ENCODE results near the gene CTSS. TPM values are rescaled to one million over a fixed set of nuclear protein-coding genes. Genes with fewer than 3 reads are reported as not detected.

The CTSS gene
- total RNA-seq, 1 experiment from 2014 or later: not detected

DNA sequence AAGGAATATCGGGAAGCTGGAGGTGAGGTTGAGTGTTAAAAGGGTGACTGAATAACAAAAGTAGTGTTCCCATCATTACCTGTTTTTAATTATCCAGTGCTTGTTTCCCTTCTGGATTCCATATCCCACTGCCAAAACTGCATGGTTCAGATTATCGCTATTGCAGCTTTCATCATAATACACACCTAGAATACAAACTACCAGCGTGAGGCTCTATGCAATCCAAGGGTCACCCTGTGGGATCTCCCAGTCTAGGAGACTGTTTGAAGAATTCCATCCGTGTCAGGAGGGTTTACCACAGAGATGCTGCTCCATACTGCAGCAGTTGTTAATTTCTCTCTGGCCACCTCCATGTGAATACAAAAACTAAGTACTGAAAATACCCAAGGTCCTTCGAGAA is 33.5 kb upstream of the CTSS start:
- TF ChIP-seq, protein P1, sequence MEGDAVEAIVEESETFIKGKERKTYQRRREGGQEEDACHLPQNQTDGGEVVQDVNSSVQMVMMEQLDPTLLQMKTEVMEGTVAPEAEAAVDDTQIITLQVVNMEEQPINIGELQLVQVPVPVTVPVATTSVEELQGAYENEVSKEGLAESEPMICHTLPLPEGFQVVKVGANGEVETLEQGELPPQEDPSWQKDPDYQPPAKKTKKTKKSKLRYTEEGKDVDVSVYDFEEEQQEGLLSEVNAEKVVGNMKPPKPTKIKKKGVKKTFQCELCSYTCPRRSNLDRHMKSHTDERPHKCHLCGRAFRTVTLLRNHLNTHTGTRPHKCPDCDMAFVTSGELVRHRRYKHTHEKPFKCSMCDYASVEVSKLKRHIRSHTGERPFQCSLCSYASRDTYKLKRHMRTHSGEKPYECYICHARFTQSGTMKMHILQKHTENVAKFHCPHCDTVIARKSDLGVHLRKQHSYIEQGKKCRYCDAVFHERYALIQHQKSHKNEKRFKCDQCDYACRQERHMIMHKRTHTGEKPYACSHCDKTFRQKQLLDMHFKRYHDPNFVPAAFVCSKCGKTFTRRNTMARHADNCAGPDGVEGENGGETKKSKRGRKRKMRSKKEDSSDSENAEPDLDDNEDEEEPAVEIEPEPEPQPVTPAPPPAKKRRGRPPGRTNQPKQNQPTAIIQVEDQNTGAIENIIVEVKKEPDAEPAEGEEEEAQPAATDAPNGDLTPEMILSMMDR (conservative IDR thresholded peaks at IDR 0.05): no peak
- Histone ChIP-seq H2BK12ac (ENCODE audit: insufficient read length, low read depth, low read length) (no peak overlapping the region), H3K14ac (ENCODE audit: insufficient read depth, low read length) (no peak overlapping the region), H3K56ac (ENCODE audit: insufficient read length, low read depth, low read length) (no peak overlapping the region), H2BK15ac (ENCODE audit: low read depth, low read length) (no peak overlapping the region), H3T11ph (ENCODE audit: low read length) (no peak overlapping the region), H2BK5ac (ENCODE audit: insufficient read length, low read length) (no peak overlapping the region), H3K27me3 (ENCODE audit: insufficient read depth, low read length) (no peaks in the 10 kb centered on the region), H3K4ac (ENCODE audit: low read depth, low read length) (no peak overlapping the region), H3K23me2 (ENCODE audit: insufficient read length, low read depth, low read length, poor library complexity, severe bottlenecking) (no peaks in the 10 kb centered on the region), H3K9ac (ENCODE audit: extremely low read depth, insufficient read length, low read length) (no peak overlapping the region), H3K27ac (ENCODE audit: insufficient read length, low read depth, low read length) (no peak overlapping the region), H3K9me3 (ENCODE audit: control insufficient read depth, low read depth, low read length) (no peaks in the 10 kb centered on the region), H3K79me2 (ENCODE audit: insufficient read depth, low read length) (no peaks in the 10 kb centered on the region), H4K8ac (replicated peaks; ENCODE audit: insufficient read length, low read depth, low read length) (no peak overlapping the region), H2BK20ac (ENCODE audit: low read depth, low read length, poor library complexity, severe bottlenecking) (no peak overlapping the region), H3K23ac (ENCODE audit: insufficient read length, low read depth, low read length) (no peak overlapping the region), H3K18ac (ENCODE audit: insufficient read length, low read depth, low read length) (no peak overlapping the region), H3K4me2 (ENCODE audit: insufficient read depth, insufficient read length, low read length) (no peak overlapping the region), H2AFZ (ENCODE audit: low read length) (no peak overlapping the region), H2BK120ac (ENCODE audit: low read depth, low read length, poor library complexity, severe bottlenecking) (no peak overlapping the region), H3K79me1 (ENCODE audit: insufficient read depth, low read depth, low read length, poor library complexity, severe bottlenecking) (no peaks in the 10 kb centered on the region), H2AK5ac (ENCODE audit: insufficient read length, low read length) (no peak overlapping the region), H4K20me1 (ENCODE audit: control insufficient read depth, insufficient read depth, insufficient read length) (no peaks in the 10 kb centered on the region), H4K91ac (ENCODE audit: insufficient read length, low read depth, low read length) (no peak overlapping the region), H3K4me1 (ENCODE audit: insufficient read depth, low read length) (peaks cover 9% of the 10 kb centered on the region; the same call in 1 of the 2 replicates), H4K5ac (ENCODE audit: insufficient read length, low read depth, low read length) (no peak overlapping the region)
- Mint-ChIP-seq H3K4me3 (no peak overlapping the region), H3K36me3 (ENCODE audit: insufficient read depth in 1 of 3, low read depth in 3 of 3) (no peaks in the 10 kb centered on the region; a peak in 1 of 7 replicates), H3K4me1 (peaks cover 26 to 30% of the 10 kb centered on the region in 2 experiments), H3K27me3 (ENCODE audit: low read depth) (no peaks in the 10 kb centered on the region), H3K27ac (no peak overlapping the region), H3K9me3 (no peaks in the 10 kb centered on the region)
- no peak for DNase-seq
- no CpG with 5 or more reads among the region's 5 CpGs for WGBS (ENCODE audit: extremely low coverage, insufficient read length, low lambda C conversion rate)
